ENCODE data around the gene MT1B. TPM values are rescaled to one million over a fixed set of nuclear protein-coding genes. Genes with fewer than 3 reads are reported as not detected.

Gene MT1B
- total and polyA plus RNA-seq, 2 of the 13 experiments (the other 11 are each of a cell fraction or from before 2014, with no cell fraction given): 0.89 TPM; not detected in 1

DNA sequence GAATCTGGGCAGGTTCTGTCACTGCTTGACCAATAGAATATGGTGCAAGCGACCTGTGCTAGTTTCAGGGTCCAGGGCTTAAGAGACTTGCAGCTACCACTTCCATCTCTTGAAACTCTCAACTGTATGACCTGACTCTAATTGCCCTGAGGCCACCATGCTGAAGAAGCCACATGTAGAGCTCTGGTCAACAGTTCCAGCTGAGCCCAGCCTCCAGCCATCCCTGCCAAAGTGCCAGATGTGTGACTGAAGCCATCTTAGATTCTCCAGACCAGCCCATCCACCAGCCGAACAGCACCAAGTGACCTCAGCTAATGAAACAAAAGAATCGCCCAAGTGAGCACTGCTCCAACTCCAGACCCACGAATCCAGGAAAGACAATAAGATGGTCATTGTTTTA lies 46.7 kb upstream of the MT1B start (continued):
- no peak for TF ChIP-seq POLR2AphosphoS2 (IDR thresholded peaks at IDR 0.05; ENCODE audit: low read depth, low read length)
- no peak for TF ChIP-seq POLR2G (IDR thresholded peaks at IDR 0.05; ENCODE audit: low read depth, low read length)
- TF ChIP-seq MLLT10 (CRISPR knock-in tag; IDR thresholded peaks at IDR 0.05): no peak
- TF ChIP-seq HNRNPK (IDR thresholded peaks at IDR 0.05; ENCODE audit: low read depth, low read length, poor library complexity, severe bottlenecking): no peak

DNA sequence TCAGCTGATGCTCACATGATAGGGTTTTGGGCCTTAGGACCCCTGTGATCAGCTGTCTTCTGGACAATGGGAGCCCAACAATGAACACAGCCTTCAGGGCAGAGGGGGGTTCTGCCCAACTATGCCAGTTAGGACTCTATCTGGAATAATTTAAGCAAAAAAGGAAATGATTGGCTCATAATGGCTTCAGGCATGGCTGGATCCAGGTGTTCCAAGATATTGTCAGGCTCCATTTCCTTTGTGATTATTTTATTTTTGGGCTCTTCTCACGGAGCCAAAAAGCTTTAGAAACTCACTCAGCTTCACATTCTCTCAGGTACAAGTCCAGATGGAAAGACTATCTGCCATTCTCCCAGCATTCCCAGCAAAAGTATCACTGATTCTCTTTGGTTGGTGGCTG lies 46.2 kb upstream of the MT1B start:
- Histone ChIP-seq H3K4me1 (ENCODE audit: insufficient read depth, low read length) (peaks cover 55% of the 10 kb centered on the region), H3K4me3 (replicated peaks in 1 of 3; ENCODE audit: insufficient read depth in 1 of 3, low read depth in 2 of 3, low read length in 3 of 3) (no peak overlapping the region)
- in situ Hi-C loops (cut with HindIII; ENCODE audit: extremely low pct_ligation_motif_present, low pct_unique_long_range_greater_than_20kb): no loop called here

More for the DNA sequence above, 46.2 kb upstream of the MT1B start:
- BruUV-seq (replicated peaks): no TSS peak
- H3K27ac ChIP-seq (ENCODE audit: extremely low read length, insufficient read depth, low read length): no peak overlapping the region
- FAIRE-seq (no peak), DNase-seq (ENCODE audit: low spot score) (no peak), ATAC-seq (no peak)
- peak; percentile 98 for TF ChIP-seq ZNF329 (CRISPR knock-in tag; IDR thresholded peaks at IDR 0.05; ENCODE audit: low read depth)
- TF ChIP-seq, protein P1, sequence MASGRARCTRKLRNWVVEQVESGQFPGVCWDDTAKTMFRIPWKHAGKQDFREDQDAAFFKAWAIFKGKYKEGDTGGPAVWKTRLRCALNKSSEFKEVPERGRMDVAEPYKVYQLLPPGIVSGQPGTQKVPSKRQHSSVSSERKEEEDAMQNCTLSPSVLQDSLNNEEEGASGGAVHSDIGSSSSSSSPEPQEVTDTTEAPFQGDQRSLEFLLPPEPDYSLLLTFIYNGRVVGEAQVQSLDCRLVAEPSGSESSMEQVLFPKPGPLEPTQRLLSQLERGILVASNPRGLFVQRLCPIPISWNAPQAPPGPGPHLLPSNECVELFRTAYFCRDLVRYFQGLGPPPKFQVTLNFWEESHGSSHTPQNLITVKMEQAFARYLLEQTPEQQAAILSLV (CRISPR knock-in tag; IDR thresholded peaks at IDR 0.05; ENCODE audit: borderline replicate concordance): peak; percentile 32; the same call in 1 of the 2 replicates
- TF ChIP-seq ZNF343 (CRISPR knock-in tag; IDR thresholded peaks at IDR 0.05): no peak
- TF ChIP-seq SP2 (CRISPR knock-in tag; IDR thresholded peaks at IDR 0.05): 0 out of 2 replicates have a peak, but pooled peaks have one; percentile 28
- TF ChIP-seq ZNF607 (CRISPR knock-in tag; IDR thresholded peaks at IDR 0.05; ENCODE audit: borderline replicate concordance): 0 out of 2 replicates have a peak, but pooled peaks have one; percentile 34
- TF ChIP-seq, protein P2, sequence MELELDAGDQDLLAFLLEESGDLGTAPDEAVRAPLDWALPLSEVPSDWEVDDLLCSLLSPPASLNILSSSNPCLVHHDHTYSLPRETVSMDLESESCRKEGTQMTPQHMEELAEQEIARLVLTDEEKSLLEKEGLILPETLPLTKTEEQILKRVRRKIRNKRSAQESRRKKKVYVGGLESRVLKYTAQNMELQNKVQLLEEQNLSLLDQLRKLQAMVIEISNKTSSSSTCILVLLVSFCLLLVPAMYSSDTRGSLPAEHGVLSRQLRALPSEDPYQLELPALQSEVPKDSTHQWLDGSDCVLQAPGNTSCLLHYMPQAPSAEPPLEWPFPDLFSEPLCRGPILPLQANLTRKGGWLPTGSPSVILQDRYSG (CRISPR knock-in tag; IDR thresholded peaks at IDR 0.05): no peak
- no peak for TF ChIP-seq KDM6A (CRISPR knock-in tag; IDR thresholded peaks at IDR 0.05; ENCODE audit: low read depth)
- CTCF ChIA-PET (ENCODE audit: low intra/inter-chr PET ratio, low total read pairs): no interaction called here
- 48% methylated on average over 1 of the region's 1 CpG for WGBS (ENCODE audit: low lambda C conversion rate)
- H3K9me3 ChIP-seq (ENCODE audit: low read length): no peaks in the 10 kb centered on the region
- no peaks in the 10 kb centered on the region for H3K79me2 ChIP-seq (ENCODE audit: insufficient read depth, low read length)
- intact Hi-C loops (cut with micrococcal nuclease; ENCODE audit: unreplicated experiment): loop anchor here (10.0 kb wide), 2 partner anchors 49 to 259 kb away; partner anchors contain the start of genes MT1B, MT1F and SLC12A3
- POLR2A ChIA-PET: interaction anchor here (2.3 to 3.4 kb wide), 2 partner anchors 21 to 154 kb away, joined by 11 to 39 read pairs; partner anchors contain the start of genes MT1E, NUDT21 and OGFOD1
- no peak overlapping the region for H3K9ac ChIP-seq (ENCODE audit: insufficient read depth, low read depth, low read length)
- H4K20me1 ChIP-seq (ENCODE audit: insufficient read depth, low read length): no peaks in the 10 kb centered on the region
- peak overlapping the region; percentile 91; the same call in 1 of the 2 replicates for H3K4me2 ChIP-seq (ENCODE audit: low read depth, low read length)
- no peak overlapping the region for H2AFZ ChIP-seq (ENCODE audit: low read length)
- no peaks in the 10 kb centered on the region for H3K36me3 ChIP-seq (replicated peaks in 1 of 2; ENCODE audit: control insufficient read depth in 1 of 2, insufficient read depth in 2 of 2, low read length in 2 of 2)
- peaks cover 0 to 7% of the 10 kb centered on the region in 2 experiments; a peak in 2 of 5 replicates for H3K27me3 ChIP-seq (ENCODE audit: control insufficient read depth in 1 of 2, insufficient read depth in 2 of 2, low read length in 2 of 2)
